Testis (tissue), 3 donors: Measurements from ENCODE around the gene ERAL1. TPM values are rescaled to one million over a fixed set of nuclear protein-coding genes. Genes with fewer than 3 reads are reported as not detected.
A peak's percentile ranks its signal among the peaks of the same experiment; 100 is the strongest.
"Not testable (repeated sequence)": the region's sequence is repeated elsewhere in the genome, so short reads cannot be mapped to it uniquely, and the experiment has no call there.

Experiments used
- DNase-seq: peaks from one replicate; pipeline ENCODE4 v3.0.0-alpha.2; 2019
- H3K27ac ChIP-seq, 2 donors: fragments of 200-600 bp; sonication (generic); one replicate each; pipeline ENCODE4 v1.5.1; 2019
- H3K27me3 ChIP-seq: fragments of 200-600 bp; sonication (generic); one replicate; pipeline ENCODE4 v1.5.1; 2019
- H3K36me3 ChIP-seq: fragments of 200-600 bp; sonication (generic); one replicate; pipeline ENCODE4 v1.5.1; 2017; ENCODE audit warnings: low read depth; ENCODE audit errors: missing control alignments
- H3K4me1 ChIP-seq: fragments of 200-600 bp; sonication (generic); one replicate; pipeline ENCODE4 v1.5.1; 2019
- H3K4me3 ChIP-seq, 2 donors: fragments of 200-600 bp; sonication (generic); one replicate each; pipeline ENCODE4 v1.5.1; 2017 to 2019
- H3K9me3 ChIP-seq: fragments of 200-600 bp; sonication (generic); one replicate; pipeline ENCODE4 v1.5.1; 2017
- POLR2A ChIP-seq: fragments of 450-650 bp; IDR thresholded peaks from one replicate; pipeline ENCODE4 v1.6.1; 2017; ENCODE audit warnings: antibody characterized with exemption, mild to moderate bottlenecking, moderate library complexity
- WGBS, 2 donors: methylation state at CpG; one replicate each; pipeline ENCODE4 v1.1.5; 2018; 5-methylcytosine and 5-hydroxymethylcytosine counted together
- intact Hi-C: fragments of 100-400 bp; cut with DNase I; formaldehyde crosslinking; loops from one replicate; pipeline ENCODE4 v1.15.1; 2023; ENCODE audit warnings: low total_unique reads
- polyA plus RNA-seq: library from polyadenylated mRNA; stranded (reverse); fragments of 350-450 nt; fragmentation: Illumina TruSeq; extraction: RNeasy Lipid Tissue Mini Kit (QIAGEN cat#74804); gene quantifications from one replicate; pipeline ENCODE4 v1.2.3, GENCODE V29; 2014; ENCODE audit warnings: low read depth, low replicate concordance; ENCODE audit not compliant: insufficient read depth
- total RNA-seq, 2 donors: library from RNA; depleted of rRNA; stranded (reverse); fragments of >200 nt; gene quantifications; one replicate each; pipeline ENCODE4 v1.2.3, GENCODE V29; 2016
- TF ChIP-seq, protein P1 (sequence below), 3 experiments: fragments of 450-650 bp in 2 of 3; fragments of 200-600 bp in 1 of 3; sonication (generic) in 1 of 3; IDR thresholded peaks; one replicate each; pipeline ENCODE4 v1.5.1; 2016 to 2019; ENCODE audit warnings: antibody characterized with exemption in 3 of 3, mild to moderate bottlenecking in 2 of 3, moderate library complexity in 1 of 3

Gene ERAL1
- total and polyA plus RNA-seq, 3 donors from 2014 or later = 54.8 to 75.2 (median 61.1) TPM

DNA sequence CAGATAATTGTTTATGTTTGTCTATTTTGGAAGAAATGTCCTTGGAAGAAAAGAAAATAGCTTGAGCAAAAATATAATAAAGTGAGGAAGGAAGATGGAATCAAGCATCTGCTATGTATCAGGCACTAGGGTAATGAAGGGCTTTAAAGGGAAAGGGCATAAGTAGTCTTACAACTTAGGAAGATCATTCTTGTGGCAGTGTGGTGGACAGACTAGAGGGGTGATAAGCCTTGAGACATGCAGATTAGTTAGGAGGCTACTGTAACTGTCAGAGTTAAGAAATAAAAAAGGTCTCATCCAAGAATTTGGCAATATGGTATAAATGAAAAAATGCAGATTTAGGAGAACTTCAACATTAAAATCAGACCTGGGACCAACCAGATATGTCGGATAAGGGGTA is 27.1 kb upstream of the ERAL1 start:
- no peaks in the 10 kb centered on the region for H3K27me3 ChIP-seq
- no peak for TF ChIP-seq POLR2A
- TF ChIP-seq, protein P1, sequence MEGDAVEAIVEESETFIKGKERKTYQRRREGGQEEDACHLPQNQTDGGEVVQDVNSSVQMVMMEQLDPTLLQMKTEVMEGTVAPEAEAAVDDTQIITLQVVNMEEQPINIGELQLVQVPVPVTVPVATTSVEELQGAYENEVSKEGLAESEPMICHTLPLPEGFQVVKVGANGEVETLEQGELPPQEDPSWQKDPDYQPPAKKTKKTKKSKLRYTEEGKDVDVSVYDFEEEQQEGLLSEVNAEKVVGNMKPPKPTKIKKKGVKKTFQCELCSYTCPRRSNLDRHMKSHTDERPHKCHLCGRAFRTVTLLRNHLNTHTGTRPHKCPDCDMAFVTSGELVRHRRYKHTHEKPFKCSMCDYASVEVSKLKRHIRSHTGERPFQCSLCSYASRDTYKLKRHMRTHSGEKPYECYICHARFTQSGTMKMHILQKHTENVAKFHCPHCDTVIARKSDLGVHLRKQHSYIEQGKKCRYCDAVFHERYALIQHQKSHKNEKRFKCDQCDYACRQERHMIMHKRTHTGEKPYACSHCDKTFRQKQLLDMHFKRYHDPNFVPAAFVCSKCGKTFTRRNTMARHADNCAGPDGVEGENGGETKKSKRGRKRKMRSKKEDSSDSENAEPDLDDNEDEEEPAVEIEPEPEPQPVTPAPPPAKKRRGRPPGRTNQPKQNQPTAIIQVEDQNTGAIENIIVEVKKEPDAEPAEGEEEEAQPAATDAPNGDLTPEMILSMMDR (IDR thresholded peaks at IDR 0.05) = no peak
- 80 to 88% methylated on average over 1 of the region's 1 CpG for WGBS, 2 donors
- no peaks in the 10 kb centered on the region for H3K4me1 ChIP-seq
- intact Hi-C loops = no loop called here
- no peaks in the 10 kb centered on the region for H3K36me3 ChIP-seq
- no peak overlapping the region for H3K4me3 ChIP-seq
- no peak overlapping the region for H3K27ac ChIP-seq
- no peak for DNase-seq
- no peaks in the 10 kb centered on the region for H3K9me3 ChIP-seq

DNA sequence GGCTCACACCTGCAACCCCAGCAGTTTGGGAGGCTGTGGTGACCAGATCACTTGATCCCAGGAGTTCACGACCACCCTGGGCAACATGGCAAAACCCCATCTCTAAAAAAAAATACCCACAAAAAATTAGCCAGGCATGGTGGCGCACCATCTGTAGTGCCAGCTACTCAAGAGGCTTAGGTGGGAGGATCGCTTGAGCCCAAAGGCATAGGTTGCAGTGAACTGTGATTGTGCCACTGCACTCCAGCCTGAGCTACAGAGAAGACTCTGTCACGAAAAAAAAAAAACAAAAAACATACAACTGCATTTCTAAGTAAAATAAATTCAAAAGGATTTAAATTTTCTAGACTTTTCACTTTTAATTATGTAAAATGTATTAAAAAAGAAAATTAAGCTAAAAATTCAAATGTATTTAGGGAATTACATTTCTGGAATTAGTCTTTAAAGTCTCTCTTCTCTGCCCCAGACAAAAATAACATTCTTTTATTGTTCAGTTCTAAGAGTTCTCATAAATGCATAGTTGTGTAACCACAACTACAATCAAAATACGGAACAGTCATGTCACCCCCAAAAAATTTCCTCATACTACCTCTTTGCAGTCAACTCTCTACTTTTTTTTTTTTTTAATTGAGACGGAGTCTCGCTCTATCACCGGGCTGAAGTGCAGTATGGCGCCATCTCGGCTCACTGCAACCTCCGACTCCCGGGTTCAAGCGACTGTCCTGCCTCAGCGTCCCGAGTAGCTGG is 26.3 kb upstream of the ERAL1 start:
- Histone ChIP-seq H3K36me3 (no peaks in the 10 kb centered on the region), H3K4me3 (peak overlapping the region in 1 of 2 donors; percentile 26), H3K27me3 (no peaks in the 10 kb centered on the region), H3K9me3 (no peaks in the 10 kb centered on the region), H3K27ac (no peak overlapping the region), H3K4me1 (no peaks in the 10 kb centered on the region)
- DNase-seq = peak; percentile 9
- intact Hi-C loops = no loop called here
- TF ChIP-seq, protein P1 (IDR thresholded peaks at IDR 0.05) = no peak
- TF ChIP-seq POLR2A = no peak
- 73 to 75% methylated on average over 15 of the region's 15 CpGs for WGBS, 2 donors

DNA sequence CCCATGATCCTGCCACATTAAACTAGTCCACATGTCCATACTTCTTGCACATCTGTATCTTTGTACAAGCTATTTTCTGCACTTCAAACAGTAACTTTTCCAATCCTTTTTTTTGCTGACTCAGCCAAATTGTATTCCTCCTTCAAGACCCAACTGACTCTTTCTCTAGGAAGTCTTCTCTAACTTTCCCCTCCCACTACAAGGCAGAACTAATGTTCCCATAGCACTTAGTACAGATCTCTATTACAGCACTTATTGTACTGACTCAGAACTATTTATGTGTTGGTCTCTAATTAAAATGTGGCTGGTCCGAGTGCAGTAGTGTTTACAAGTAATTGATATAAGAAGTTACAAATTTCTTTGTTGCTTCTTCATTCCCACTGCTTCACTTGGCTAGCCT is 20.4 kb upstream of the ERAL1 start:
- H3K4me3 ChIP-seq = no peak overlapping the region
- no peaks in the 10 kb centered on the region for H3K9me3 ChIP-seq
- DNase-seq = no peak
- WGBS, 2 donors = 78 to 81% methylated on average over 1 of the region's 1 CpG
- no peak overlapping the region for H3K27ac ChIP-seq
- intact Hi-C loops = no loop called here
- H3K4me1 ChIP-seq = peaks cover 2% of the 10 kb centered on the region
- H3K27me3 ChIP-seq = no peaks in the 10 kb centered on the region
- TF ChIP-seq, protein P1 (IDR thresholded peaks at IDR 0.05) = no peak
- no peak for TF ChIP-seq POLR2A
- no peaks in the 10 kb centered on the region for H3K36me3 ChIP-seq

DNA sequence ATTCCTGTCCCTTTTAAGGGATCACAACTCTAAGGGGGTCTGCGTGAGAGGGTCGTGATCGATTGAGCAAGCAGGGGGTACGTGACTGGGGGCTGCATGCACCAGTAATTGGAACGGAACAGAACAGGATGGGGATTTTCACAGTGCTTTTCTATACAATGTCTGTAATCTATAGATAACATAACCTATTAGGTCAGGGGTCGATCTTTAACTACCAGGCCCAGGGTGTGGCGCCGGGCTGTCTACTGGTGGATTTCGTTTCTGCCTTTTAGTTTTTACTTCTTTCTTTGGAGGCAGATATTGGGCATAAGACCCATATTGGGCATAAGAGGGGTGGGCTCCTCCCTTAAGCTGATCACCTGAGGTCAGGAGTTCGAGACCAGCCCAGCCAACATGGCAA is 18.3 kb upstream of the ERAL1 start:
- H3K9me3 ChIP-seq, H3K4me3 ChIP-seq, H3K27me3 ChIP-seq, H3K36me3 ChIP-seq, H3K4me1 ChIP-seq, intact Hi-C loops, H3K27ac ChIP-seq: not testable (repeated sequence)
- DNase-seq = peak; percentile 2
- WGBS, 2 donors = 95 to 96% methylated on average over 10 of the region's 10 CpGs

DNA sequence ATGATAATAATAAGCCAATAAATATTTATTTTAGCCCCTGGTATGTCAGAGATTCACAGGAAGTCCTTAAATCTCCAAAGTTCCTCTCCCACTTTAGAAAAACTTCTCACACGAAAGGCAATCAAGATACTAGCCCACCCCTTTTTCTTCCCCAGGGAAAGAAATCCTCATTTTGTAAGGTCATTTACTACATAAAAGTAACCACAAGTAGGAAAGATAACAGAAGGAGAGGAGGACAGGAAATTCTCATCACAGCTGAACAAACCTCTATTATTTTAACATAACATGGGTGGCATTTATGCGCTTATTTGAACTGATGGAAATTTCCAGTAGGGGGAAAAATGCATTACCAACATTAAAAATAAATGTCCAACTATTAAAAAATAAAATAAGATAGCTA is 15.6 kb upstream of the ERAL1 start:
- 48 to 49% methylated on average over 2 of the region's 2 CpGs for WGBS, 2 donors
- Histone ChIP-seq H3K4me3 (no peak overlapping the region), H3K36me3 (no peaks in the 10 kb centered on the region), H3K9me3 (no peaks in the 10 kb centered on the region), H3K27me3 (no peaks in the 10 kb centered on the region), H3K4me1 (peaks cover 2% of the 10 kb centered on the region), H3K27ac (no peak overlapping the region)
- intact Hi-C loops = no loop called here
- no peak for DNase-seq
- no peak for TF ChIP-seq POLR2A
- TF ChIP-seq, protein P1 (IDR thresholded peaks at IDR 0.05) = no peak
